Loucy (cell line): ENCODE data around the gene PARVB.

Experiments
- H2AFZ ChIP-seq: fragments of 200-600 bp; sonication (generic); 2 replicates; pipeline ENCODE4 v1.6.0; 2016; ENCODE audit warnings: antibody characterized with exemption, mild to moderate bottlenecking, low read length, moderate library complexity
- H3F3A ChIP-seq: fragments of 200-600 bp; 2 replicates; pipeline ENCODE4 v1.6.0; 2016; ENCODE audit warnings: antibody characterized with exemption, low read depth, mild to moderate bottlenecking
- H3K27me3 ChIP-seq: fragments of 200-600 bp; sonication (generic); 2 replicates; pipeline ENCODE4 v1.6.1; 2014; ENCODE audit warnings: low read length, mild to moderate bottlenecking; ENCODE audit not compliant: insufficient read depth, poor library complexity, severe bottlenecking
- H3K36me3 ChIP-seq: fragments of 200-600 bp; sonication (generic); 2 replicates; pipeline ENCODE4 v1.6.1; 2016; ENCODE audit warnings: low read length; ENCODE audit not compliant: insufficient read depth
- H3K4me1 ChIP-seq: fragments of 200-600 bp; sonication (generic); 2 replicates; pipeline ENCODE4 v1.5.1; 2014; ENCODE audit warnings: low read length, mild to moderate bottlenecking; ENCODE audit not compliant: insufficient read depth, poor library complexity, severe bottlenecking
- H3K4me2 ChIP-seq: fragments of 200-600 bp; sonication (generic); 2 replicates; pipeline ENCODE4 v1.6.0; 2014; ENCODE audit warnings: antibody characterized with exemption, low read length, low read depth, mild to moderate bottlenecking; ENCODE audit not compliant: poor library complexity, severe bottlenecking
- H3K4me3 ChIP-seq: fragments of 200-600 bp; sonication (generic); 2 replicates; pipeline ENCODE4 v1.5.1; 2014; ENCODE audit warnings: low read length, mild to moderate bottlenecking, mixed read lengths; ENCODE audit not compliant: poor library complexity, severe bottlenecking
- H3K79me2 ChIP-seq: fragments of 200-600 bp; sonication (generic); 2 replicates; pipeline ENCODE4 v1.6.1; 2014; ENCODE audit warnings: low read length; ENCODE audit not compliant: insufficient read depth
- H3K9ac ChIP-seq: fragments of 200-600 bp; sonication (generic); 2 replicates; pipeline ENCODE4 v1.6.0; 2014; ENCODE audit warnings: mild to moderate bottlenecking, low read depth, low read length, moderate library complexity; ENCODE audit not compliant: poor library complexity, severe bottlenecking
- H3K9me2 ChIP-seq: fragments of 200-600 bp; sonication (generic); replicated peaks from 2 replicates; pipeline ENCODE4 v1.6.1; 2016; ENCODE audit warnings: low read depth, low read length, mixed read lengths
- H3K9me3 ChIP-seq: fragments of 200-600 bp; sonication (generic); 2 replicates; pipeline ENCODE4 v1.6.1; 2014; ENCODE audit warnings: mild to moderate bottlenecking, antibody characterized with exemption, low read length, low read depth; ENCODE audit not compliant: insufficient read depth
- H4K20me1 ChIP-seq: fragments of 200-600 bp; sonication (generic); 2 replicates; pipeline ENCODE4 v1.6.0; 2014; ENCODE audit warnings: antibody characterized with exemption, low read length, mild to moderate bottlenecking; ENCODE audit not compliant: insufficient read depth, poor library complexity, severe bottlenecking
- EZH2phosphoT487 ChIP-seq: fragments of 200-600 bp; IDR thresholded peaks from 2 replicates; pipeline ENCODE4 v1.6.1; 2018; ENCODE audit warnings: antibody characterized with exemption, mild to moderate bottlenecking, moderate library complexity, borderline replicate concordance
- TF ChIP-seq, protein P1 (sequence below): fragments of 200-600 bp; sonication (generic); conservative IDR thresholded peaks from 2 replicates; pipeline ENCODE4 v1.5.1; 2014; ENCODE audit warnings: mild to moderate bottlenecking, antibody characterized with exemption, low read length

The PARVB gene

DNA sequence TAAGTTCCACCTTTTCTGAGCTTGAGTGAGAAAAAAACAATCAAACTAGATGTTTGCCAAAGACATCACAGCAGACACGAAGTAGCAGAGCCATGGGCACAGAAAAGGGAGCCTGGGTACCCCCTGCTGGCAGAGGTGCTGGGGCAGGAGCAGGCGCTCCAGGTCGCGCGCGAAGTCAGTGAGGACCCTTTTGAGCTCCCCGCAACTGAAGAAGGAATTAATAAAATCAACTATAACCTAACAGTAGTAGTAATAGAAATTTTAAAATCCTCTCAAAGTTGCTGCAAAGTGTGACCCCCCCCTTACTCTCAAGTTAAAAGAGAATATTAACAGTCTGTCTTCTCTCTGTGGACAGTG, 20.0 kb upstream of the PARVB start:
- Histone ChIP-seq H3K9me2 (no peaks in the 10 kb centered on the region), H2AFZ (no peak overlapping the region), H3F3A (no peaks in the 10 kb centered on the region), H4K20me1 (no peaks in the 10 kb centered on the region), H3K9me3 (no peaks in the 10 kb centered on the region), H3K36me3 (peaks cover 3% of the 10 kb centered on the region; the same call in 1 of the 2 replicates), H3K4me3 (no peak overlapping the region), H3K79me2 (no peaks in the 10 kb centered on the region), H3K9ac (no peak overlapping the region), H3K4me2 (no peak overlapping the region), H3K27me3 (no peaks in the 10 kb centered on the region), H3K4me1 (no peaks in the 10 kb centered on the region)
- TF ChIP-seq, protein P1, sequence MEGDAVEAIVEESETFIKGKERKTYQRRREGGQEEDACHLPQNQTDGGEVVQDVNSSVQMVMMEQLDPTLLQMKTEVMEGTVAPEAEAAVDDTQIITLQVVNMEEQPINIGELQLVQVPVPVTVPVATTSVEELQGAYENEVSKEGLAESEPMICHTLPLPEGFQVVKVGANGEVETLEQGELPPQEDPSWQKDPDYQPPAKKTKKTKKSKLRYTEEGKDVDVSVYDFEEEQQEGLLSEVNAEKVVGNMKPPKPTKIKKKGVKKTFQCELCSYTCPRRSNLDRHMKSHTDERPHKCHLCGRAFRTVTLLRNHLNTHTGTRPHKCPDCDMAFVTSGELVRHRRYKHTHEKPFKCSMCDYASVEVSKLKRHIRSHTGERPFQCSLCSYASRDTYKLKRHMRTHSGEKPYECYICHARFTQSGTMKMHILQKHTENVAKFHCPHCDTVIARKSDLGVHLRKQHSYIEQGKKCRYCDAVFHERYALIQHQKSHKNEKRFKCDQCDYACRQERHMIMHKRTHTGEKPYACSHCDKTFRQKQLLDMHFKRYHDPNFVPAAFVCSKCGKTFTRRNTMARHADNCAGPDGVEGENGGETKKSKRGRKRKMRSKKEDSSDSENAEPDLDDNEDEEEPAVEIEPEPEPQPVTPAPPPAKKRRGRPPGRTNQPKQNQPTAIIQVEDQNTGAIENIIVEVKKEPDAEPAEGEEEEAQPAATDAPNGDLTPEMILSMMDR, result peak; percentile 14; the same call in 1 of the 2 replicates
- no peak for TF ChIP-seq EZH2phosphoT487

DNA sequence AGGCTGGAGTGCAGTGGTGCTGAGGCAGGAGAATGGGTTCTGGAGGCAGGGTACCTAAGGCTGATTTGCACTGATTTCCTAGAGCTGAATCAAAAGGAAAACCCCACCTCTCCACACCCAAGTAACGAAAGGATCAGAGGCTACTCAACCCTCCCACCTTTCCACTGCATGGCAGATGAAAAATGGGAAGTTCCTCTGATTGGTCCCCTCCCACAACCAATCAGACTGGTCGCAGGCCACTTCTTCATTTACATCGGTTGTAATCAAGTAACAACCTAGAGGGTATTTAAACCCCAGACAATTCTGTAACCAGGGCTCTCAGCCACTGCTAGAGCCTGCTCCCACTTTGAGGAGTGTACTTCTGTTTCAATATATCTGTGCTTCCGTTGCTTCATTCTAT, 18.6 kb upstream of the PARVB start:
- H3K9me2 ChIP-seq, result no peaks in the 10 kb centered on the region
- H3K9ac ChIP-seq, result no peak overlapping the region
- no peaks in the 10 kb centered on the region for H3F3A ChIP-seq
- no peaks in the 10 kb centered on the region for H3K4me1 ChIP-seq
- H3K4me2 ChIP-seq, result no peak overlapping the region
- H3K79me2 ChIP-seq, result no peaks in the 10 kb centered on the region
- TF ChIP-seq, protein P1, result no peak
- TF ChIP-seq EZH2phosphoT487, result no peak
- H3K9me3 ChIP-seq, result no peaks in the 10 kb centered on the region
- no peak overlapping the region for H3K4me3 ChIP-seq
- H3K36me3 ChIP-seq, result no peaks in the 10 kb centered on the region
- no peaks in the 10 kb centered on the region for H4K20me1 ChIP-seq
- no peaks in the 10 kb centered on the region for H3K27me3 ChIP-seq
- no peak overlapping the region for H2AFZ ChIP-seq

- H3K9ac ChIP-seq, result no peak overlapping the region
- H3F3A ChIP-seq, result no peaks in the 10 kb centered on the region
- H3K9me3 ChIP-seq, result no peaks in the 10 kb centered on the region
- no peaks in the 10 kb centered on the region for H4K20me1 ChIP-seq
- no peaks in the 10 kb centered on the region for H3K79me2 ChIP-seq
- no peak overlapping the region for H3K4me3 ChIP-seq
- no peaks in the 10 kb centered on the region for H3K36me3 ChIP-seq
- no peaks in the 10 kb centered on the region for H3K27me3 ChIP-seq
- H2AFZ ChIP-seq, result no peak overlapping the region
- H3K9me2 ChIP-seq, result no peaks in the 10 kb centered on the region
- TF ChIP-seq, protein P1, result no peak
- TF ChIP-seq EZH2phosphoT487, result no peak
- H3K4me1 ChIP-seq, result no peaks in the 10 kb centered on the region
- H3K4me2 ChIP-seq, result no peak overlapping the region
Measured at GRCh38 chr22:44012162-44012561, 11.9 kb upstream of the PARVB start.
